ENCODE data around the gene CACNA1G.

- TF ChIP-seq CTCF (IDR thresholded peaks at IDR 0.05) (no peak), EP300 (IDR thresholded peaks at IDR 0.05) (no peak)
Observed at GRCh38 chr17:50587571-50587970, 27.1 kb downstream of the CACNA1G start.
